ENCODE data around the gene RNF222.

- TF ChIP-seq, protein P1, sequence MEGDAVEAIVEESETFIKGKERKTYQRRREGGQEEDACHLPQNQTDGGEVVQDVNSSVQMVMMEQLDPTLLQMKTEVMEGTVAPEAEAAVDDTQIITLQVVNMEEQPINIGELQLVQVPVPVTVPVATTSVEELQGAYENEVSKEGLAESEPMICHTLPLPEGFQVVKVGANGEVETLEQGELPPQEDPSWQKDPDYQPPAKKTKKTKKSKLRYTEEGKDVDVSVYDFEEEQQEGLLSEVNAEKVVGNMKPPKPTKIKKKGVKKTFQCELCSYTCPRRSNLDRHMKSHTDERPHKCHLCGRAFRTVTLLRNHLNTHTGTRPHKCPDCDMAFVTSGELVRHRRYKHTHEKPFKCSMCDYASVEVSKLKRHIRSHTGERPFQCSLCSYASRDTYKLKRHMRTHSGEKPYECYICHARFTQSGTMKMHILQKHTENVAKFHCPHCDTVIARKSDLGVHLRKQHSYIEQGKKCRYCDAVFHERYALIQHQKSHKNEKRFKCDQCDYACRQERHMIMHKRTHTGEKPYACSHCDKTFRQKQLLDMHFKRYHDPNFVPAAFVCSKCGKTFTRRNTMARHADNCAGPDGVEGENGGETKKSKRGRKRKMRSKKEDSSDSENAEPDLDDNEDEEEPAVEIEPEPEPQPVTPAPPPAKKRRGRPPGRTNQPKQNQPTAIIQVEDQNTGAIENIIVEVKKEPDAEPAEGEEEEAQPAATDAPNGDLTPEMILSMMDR (IDR thresholded peaks at IDR 0.05; ENCODE audit: low read length) = no peak
- TF ChIP-seq EZH2 (IDR thresholded peaks at IDR 0.05; ENCODE audit: borderline replicate concordance, low read length) = no peak
Observed at GRCh38 chr17:8380049-8380448, 17.6 kb downstream of the RNF222 start.

Measured in OCI-LY1 (cell line).